CD4-positive, alpha-beta T cell treated with Interleukin-17A for 4 hours (primary cell): ENCODE data around the gene PPP1R15A.
"Not testable (repeated sequence)": the region's sequence is repeated elsewhere in the genome, so short reads cannot be mapped to it uniquely, and the experiment has no call there.

ENCODE experiments used
- DNase-seq: peaks from one replicate; pipeline ENCODE4 v3.0.0-alpha.2; 2020; ENCODE audit warnings: mixed read lengths

The PPP1R15A gene

GRCh38 chr19:48881741-48882657, 9.8 kb downstream of the PPP1R15A start:
- DNase-seq, result peak; percentile 24

GRCh38 chr19:48883726-48884125, 11.5 kb downstream of the PPP1R15A start:
- DNase-seq, result no peak

- no peak for DNase-seq
Observed at GRCh38 chr19:48887861-48888612, 15.8 kb downstream of the PPP1R15A start.

- DNase-seq, result not testable (repeated sequence)
Observed at GRCh38 chr19:48889496-48889895, 17.3 kb downstream of the PPP1R15A start.

- DNase-seq, result no peak
Observed at GRCh38 chr19:48890551-48890950, 18.3 kb downstream of the PPP1R15A start.

- DNase-seq, result no peak
Observed at GRCh38 chr19:48895226-48895625, 23.0 kb downstream of the PPP1R15A start.

GRCh38 chr19:48896191-48896720, 24.0 kb downstream of the PPP1R15A start:
- peak; percentile 75 for DNase-seq

- DNase-seq, result no peak
Observed at GRCh38 chr19:48897181-48897580, 25.0 kb downstream of the PPP1R15A start.

- not testable (repeated sequence) for DNase-seq
Observed at GRCh38 chr19:48899386-48899749, 27.1 kb downstream of the PPP1R15A start.

GRCh38 chr19:48899781-48900476, 27.7 kb downstream of the PPP1R15A start, which contains the start of gene NUCB1:
Gene NUCB1 (plus strand): TSS chr19:48900312. CDS start chr19:48900797, 485 bp downstream.
- DNase-seq, result peak; percentile 99

GRCh38 chr19:48900477-48901406, 28.5 kb downstream of the PPP1R15A start:
- DNase-seq, result peak; percentile 34

- not testable (repeated sequence) for DNase-seq
Observed at GRCh38 chr19:48902291-48902690, 30.1 kb downstream of the PPP1R15A start.

GRCh38 chr19:48903788-48904187, 31.6 kb downstream of the PPP1R15A start:
- not testable (repeated sequence) for DNase-seq

GRCh38 chr19:48905664-48906063, 33.4 kb downstream of the PPP1R15A start:
- no peak for DNase-seq

GRCh38 chr19:48906324-48906723, 34.1 kb downstream of the PPP1R15A start:
- no peak for DNase-seq

GRCh38 chr19:48907671-48908070, 35.5 kb downstream of the PPP1R15A start:
- DNase-seq, result no peak

- DNase-seq, result not testable (repeated sequence)
Observed at GRCh38 chr19:48909424-48910077, 37.3 kb downstream of the PPP1R15A start.

- no peak for DNase-seq
Observed at GRCh38 chr19:48910803-48911202, 38.6 kb downstream of the PPP1R15A start.

GRCh38 chr19:48913114-48913889, 41.1 kb downstream of the PPP1R15A start:
- peak; percentile 23 for DNase-seq

GRCh38 chr19:48914181-48914580, 42.0 kb downstream of the PPP1R15A start:
- DNase-seq, result no peak
